Thyroid gland (tissue), 4 donors: ENCODE results near the gene GRAMD1B.

Experiments
- CTCF ChIP-seq, 6 experiments: fragments of 200-600 bp in 3 of 6; fragments of 450-650 bp in 3 of 6; sonication (generic) in 3 of 6; IDR thresholded peaks; one replicate each; pipeline ENCODE4 v1.5.1; 2016 to 2019; ENCODE audit warnings: antibody characterized with exemption in 6 of 6, mild to moderate bottlenecking in 2 of 6, inconsistent platforms in 1 of 6, moderate library complexity in 1 of 6
- POLR2A ChIP-seq, 2 donors: fragments of 450-650 bp; IDR thresholded peaks; one replicate each; pipeline ENCODE4 v1.6.1; 2017; ENCODE audit warnings: antibody characterized with exemption in 2 of 2, mild to moderate bottlenecking in 2 of 2, moderate library complexity in 1 of 2

- TF ChIP-seq CTCF (IDR thresholded peaks at IDR 0.05) (no peak), POLR2A (IDR thresholded peaks at IDR 0.05) (no peak)
Observed at GRCh38 chr11:123575441-123575840, 145.4 kb downstream of the GRAMD1B start.
